Measurements from ENCODE around the gene PICK1.

The PICK1 gene

GRCh38 chr22:38120359-38121110 lies 63.3 kb downstream of the PICK1 start:
- no peak for DNase-seq

DNA sequence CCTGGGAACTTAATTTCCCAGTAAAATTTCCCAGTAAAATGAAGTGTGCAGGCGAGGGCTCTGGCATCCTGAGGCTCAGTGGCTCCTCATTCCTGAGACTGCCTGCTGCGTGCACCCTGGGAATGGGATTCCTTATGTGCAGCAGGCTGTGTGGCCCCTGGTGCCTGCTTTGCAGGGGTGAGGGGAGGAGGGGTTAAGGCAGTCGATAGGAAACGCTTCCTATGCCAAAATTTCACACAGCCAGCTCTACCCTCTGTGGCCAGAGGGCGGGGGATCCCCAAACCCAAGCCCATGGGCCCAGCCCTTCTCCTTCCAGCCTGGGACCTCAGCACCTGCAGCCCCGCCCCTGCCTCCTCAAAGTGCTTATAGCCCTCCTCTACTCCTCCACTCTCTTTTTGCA lies 65.4 kb downstream of the PICK1 start:
- no peak for DNase-seq

GRCh38 chr22:38124236-38124974 lies 67.2 kb downstream of the PICK1 start:
- no peak for DNase-seq

- no peak for DNase-seq
Measured at GRCh38 chr22:38125038-38125610, 67.9 kb downstream of the PICK1 start.
